HG02623 (cell line): ENCODE measurements around the gene CDKAL1.
"Not testable (repeated sequence)": the region's sequence is repeated elsewhere in the genome, so short reads cannot be mapped to it uniquely, and the experiment has no call there.

Experiments
- ATAC-seq: cut with Tn5 transposase; IDR thresholded peaks from one replicate; pipeline ENCODE4 v1.9.1; 2021; ENCODE audit warnings: moderate library complexity; ENCODE audit not compliant: unreplicated experiment

CDKAL1 gene

GRCh38 chr6:21187485-21187884 lies 653.2 kb downstream of the CDKAL1 start:
- ATAC-seq, result no peak

GRCh38 chr6:21188505-21189223 lies 654.4 kb downstream of the CDKAL1 start:
- ATAC-seq, result peak; percentile 37

GRCh38 chr6:21189759-21190158 lies 655.5 kb downstream of the CDKAL1 start:
- no peak for ATAC-seq

GRCh38 chr6:21190701-21191100 lies 656.4 kb downstream of the CDKAL1 start:
- no peak for ATAC-seq

- ATAC-seq, result no peak
Measured at GRCh38 chr6:21193790-21194475, 659.7 kb downstream of the CDKAL1 start.

- not testable (repeated sequence) for ATAC-seq
Measured at GRCh38 chr6:21195301-21195700, 661.0 kb downstream of the CDKAL1 start.

GRCh38 chr6:21198032-21198640 lies 663.9 kb downstream of the CDKAL1 start:
- ATAC-seq, result no peak

- ATAC-seq, result no peak
Measured at GRCh38 chr6:21199262-21199661, 665.0 kb downstream of the CDKAL1 start.

GRCh38 chr6:21200134-21200870 lies 666.0 kb downstream of the CDKAL1 start:
- no peak for ATAC-seq

- ATAC-seq, result no peak
Measured at GRCh38 chr6:21201187-21201586, 666.9 kb downstream of the CDKAL1 start.

GRCh38 chr6:21201637-21202350 lies 667.5 kb downstream of the CDKAL1 start:
- ATAC-seq, result no peak

GRCh38 chr6:21202521-21202920 lies 668.3 kb downstream of the CDKAL1 start:
- no peak for ATAC-seq

GRCh38 chr6:21204951-21205350 lies 670.7 kb downstream of the CDKAL1 start:
- ATAC-seq, result no peak

GRCh38 chr6:21208081-21208795 lies 674.0 kb downstream of the CDKAL1 start:
- no peak for ATAC-seq

GRCh38 chr6:21208796-21209186 lies 674.5 kb downstream of the CDKAL1 start:
- ATAC-seq, result no peak

- peak; percentile 55 for ATAC-seq
Measured at GRCh38 chr6:21213492-21213891, 679.2 kb downstream of the CDKAL1 start.

GRCh38 chr6:21214738-21215448 lies 680.6 kb downstream of the CDKAL1 start:
- ATAC-seq, result no peak

GRCh38 chr6:21219241-21219640 lies 685.0 kb downstream of the CDKAL1 start:
- no peak for ATAC-seq

- ATAC-seq, result no peak
Measured at GRCh38 chr6:21219856-21220255, 685.6 kb downstream of the CDKAL1 start.
